GM18526 (cell line): Measurements from ENCODE around the gene NDUFA11.

Source experiments
- POLR2A ChIP-seq: IDR thresholded peaks from 3 replicates; pipeline ENCODE4 v1.6.1; 2011; ENCODE audit not compliant: insufficient read length; ENCODE audit errors: extremely low read depth

NDUFA11 gene

GRCh38 chr19:5918463-5919079 lies 15.0 kb upstream of the NDUFA11 start:
- TF ChIP-seq POLR2A = no peak

DNA sequence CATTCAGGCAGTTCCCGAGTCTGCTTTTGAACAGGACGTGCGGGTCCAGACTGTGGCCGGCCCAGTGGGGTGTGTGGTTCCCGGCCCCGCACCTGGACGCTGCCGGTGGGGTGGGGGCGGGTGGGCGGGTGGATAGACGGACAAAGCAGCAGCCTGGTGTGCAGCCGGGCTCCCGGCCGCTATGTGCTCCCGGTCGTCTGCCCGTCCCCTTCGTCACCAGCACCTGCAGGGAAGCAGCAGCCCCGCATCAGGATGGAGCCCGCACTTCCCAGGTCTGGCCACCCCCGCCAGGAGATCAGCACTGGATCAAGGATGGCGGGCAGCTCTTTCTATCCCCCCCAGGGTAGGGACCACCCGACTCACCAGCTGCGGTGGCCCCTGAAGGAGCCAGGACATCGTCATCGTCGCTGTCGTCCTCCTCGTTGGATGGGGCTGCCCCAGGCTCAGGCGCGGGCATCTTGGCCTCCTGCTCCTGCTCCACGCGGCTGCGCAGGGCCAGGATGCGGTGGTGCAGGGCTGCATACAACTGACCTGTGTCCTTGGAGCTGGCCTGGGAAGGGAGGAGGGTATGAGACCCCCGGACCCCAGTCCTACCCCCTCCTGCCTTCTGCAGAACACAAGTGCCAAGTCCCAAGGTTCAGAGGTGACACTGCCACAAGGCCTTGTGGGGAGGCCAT lies 14.0 kb upstream of the NDUFA11 start:
- no peak for TF ChIP-seq POLR2A

GRCh38 chr19:5916181-5916708 lies 12.7 kb upstream of the NDUFA11 start:
- no peak for TF ChIP-seq POLR2A

GRCh38 chr19:5915782-5916165 lies 12.2 kb upstream of the NDUFA11 start:
- TF ChIP-seq POLR2A = no peak

DNA sequence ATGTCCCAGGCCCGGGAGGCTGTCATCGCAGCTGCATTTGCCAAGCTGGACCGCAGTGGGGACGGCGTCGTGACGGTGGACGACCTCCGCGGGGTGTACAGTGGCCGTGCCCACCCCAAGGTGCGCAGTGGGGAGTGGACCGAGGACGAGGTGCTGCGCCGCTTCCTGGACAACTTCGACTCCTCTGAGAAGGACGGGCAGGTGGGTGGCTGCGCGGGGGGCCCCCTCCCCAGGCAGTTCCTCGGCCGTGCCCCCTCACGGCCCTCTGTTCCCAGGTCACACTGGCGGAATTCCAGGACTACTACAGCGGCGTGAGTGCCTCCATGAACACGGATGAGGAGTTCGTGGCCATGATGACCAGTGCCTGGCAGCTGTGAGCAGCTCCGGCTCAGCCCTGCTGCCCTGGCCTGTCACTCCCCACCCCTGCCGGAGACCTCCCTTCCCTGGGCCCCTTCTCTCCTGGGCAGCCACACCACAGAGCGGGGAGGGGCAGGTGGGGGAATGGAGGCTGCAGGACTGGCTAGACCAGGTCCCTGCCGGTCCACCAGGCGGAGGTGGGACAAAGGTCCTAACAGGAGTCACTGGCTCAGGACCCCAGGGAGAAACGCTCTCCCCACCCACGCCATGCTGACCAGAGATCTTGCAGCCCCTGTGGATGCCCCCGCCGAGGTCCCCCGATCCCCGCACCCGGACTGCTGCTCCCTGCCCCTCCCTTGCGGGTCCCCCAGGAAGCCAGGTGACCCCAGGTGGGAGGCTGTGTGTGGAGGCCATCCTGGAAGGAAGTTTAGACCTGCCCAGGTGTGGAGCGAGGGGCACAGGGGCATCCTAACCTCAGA lies 11.6 kb upstream of the NDUFA11 start:
- no peak for TF ChIP-seq POLR2A

- TF ChIP-seq POLR2A = no peak
These were observed 10.8 kb upstream of the NDUFA11 start for GRCh38 chr19:5914358-5914774.

DNA sequence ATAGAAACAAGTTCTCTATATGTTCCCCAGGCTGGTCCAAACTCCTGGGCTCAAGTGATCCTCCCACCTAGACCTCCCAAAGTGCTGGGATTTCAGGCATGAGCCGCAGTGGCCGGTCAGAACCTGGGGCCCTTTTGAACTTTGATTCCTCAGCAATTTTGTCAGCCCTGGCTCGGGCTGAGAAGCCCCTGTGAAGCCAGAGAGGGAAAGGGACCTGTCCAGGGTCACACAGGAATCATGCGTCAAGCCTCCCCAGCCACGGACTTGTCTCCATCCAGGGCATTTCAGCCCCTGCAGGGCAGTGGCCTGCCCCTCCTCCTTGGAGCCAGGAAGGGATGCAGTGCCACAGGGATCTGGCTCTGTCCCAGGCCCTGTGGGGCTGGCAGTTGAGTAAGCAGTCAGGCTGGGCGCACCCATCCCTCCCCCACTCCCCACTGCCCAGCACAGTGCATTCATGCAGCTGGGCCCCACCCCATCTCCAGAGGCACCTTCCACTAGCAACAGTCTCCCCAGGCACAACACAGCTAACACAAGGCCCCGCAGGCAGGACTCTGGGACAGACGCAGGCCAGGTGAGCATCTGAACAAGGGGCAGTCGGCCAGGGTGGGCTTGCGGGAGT lies 10.3 kb upstream of the NDUFA11 start, which contains the start of gene CAPS:
Gene CAPS, plus strand, starts transcription at position 516 of the 619 bp plus-strand sequence. CDS start 153 bp downstream, outside the sequence.
- TF ChIP-seq POLR2A = no peak

DNA sequence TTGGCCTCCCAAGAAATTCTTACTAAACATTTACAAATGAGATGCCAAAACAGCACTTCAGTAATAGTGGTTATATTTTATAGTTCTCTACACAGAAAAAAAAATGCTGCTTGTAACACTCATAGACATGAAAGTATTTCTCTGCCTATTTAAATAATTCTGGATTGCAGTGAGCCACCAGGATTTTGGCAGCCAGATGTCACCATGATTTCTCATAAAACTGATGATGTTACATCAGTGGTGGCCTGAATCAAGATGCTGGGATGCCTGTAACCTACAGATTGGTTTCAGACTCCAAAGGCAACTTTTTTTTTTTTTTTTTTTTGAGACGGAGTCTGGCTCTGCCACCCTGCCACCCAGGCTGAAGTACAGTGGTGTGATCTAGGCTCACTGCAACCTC lies 7.8 kb upstream of the NDUFA11 start:
- no peak for TF ChIP-seq POLR2A

- no peak for TF ChIP-seq POLR2A
These were observed 7.0 kb upstream of the NDUFA11 start for GRCh38 chr19:5910638-5910907.

DNA sequence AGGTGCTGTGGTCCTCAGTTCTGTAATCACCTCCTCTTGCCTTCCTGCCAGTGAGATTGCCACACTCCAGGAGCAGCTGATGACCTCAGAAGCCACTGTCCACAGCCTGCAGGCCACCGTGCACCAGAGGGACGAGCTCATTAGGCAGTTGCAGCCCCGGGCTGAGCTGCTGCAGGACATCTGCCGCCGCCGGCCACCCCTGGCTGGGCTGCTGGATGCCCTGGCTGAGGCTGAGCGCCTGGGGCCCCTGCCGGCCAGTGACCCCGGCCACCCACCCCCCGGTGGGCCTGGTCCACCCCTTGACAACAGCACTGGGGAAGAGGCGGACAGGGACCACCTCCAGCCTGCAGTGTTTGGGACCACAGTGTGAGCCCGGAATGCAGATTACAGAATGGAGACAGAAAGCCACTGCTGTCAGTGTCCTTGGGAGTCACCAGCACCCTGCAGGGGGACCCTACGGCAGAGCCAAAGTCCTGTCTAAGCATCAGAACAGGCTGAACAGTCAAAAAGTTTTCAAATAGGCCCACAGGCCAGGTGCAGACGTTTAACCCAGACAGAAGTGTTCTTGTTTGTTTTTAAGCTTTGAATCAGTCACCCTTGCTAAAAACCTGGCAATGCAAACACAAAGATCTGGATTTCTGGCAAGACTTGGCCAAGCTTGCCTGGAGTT lies 5.3 kb upstream of the NDUFA11 start:
- TF ChIP-seq POLR2A = no peak

GRCh38 chr19:5907241-5907640 lies 3.7 kb upstream of the NDUFA11 start:
- no peak for TF ChIP-seq POLR2A

DNA sequence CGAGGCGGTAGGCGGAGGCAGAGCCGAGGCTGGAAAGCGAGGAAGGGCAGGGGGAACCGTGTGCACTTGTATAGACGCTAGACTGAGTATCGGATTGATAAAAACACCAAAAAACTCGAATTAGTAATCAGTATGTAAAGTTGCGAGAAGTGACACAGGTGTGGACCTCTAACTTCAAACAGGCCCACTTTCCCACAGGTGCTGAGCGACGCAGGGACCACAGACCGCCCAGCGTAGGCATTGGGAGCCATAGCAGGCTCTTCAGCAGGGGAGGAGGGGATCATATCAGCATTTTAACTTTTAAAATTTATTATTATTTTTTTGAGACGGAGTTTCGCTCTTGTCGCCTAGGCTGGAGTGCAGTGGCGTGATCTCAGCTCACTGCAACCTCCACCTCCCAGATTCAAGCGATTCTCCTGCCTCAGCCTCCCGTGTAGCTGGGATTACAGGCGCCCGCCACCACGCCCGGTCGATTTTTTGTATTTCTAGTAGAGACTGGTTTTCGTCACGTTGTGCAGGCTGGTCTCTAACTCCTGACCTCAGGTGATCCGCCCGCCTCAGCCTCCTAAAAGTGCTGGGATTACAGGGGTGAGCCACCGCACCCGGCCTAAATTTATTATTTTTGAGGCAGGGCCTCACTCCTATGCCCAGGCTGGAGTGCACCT lies 1.7 kb upstream of the NDUFA11 start:
- TF ChIP-seq POLR2A = no peak

DNA sequence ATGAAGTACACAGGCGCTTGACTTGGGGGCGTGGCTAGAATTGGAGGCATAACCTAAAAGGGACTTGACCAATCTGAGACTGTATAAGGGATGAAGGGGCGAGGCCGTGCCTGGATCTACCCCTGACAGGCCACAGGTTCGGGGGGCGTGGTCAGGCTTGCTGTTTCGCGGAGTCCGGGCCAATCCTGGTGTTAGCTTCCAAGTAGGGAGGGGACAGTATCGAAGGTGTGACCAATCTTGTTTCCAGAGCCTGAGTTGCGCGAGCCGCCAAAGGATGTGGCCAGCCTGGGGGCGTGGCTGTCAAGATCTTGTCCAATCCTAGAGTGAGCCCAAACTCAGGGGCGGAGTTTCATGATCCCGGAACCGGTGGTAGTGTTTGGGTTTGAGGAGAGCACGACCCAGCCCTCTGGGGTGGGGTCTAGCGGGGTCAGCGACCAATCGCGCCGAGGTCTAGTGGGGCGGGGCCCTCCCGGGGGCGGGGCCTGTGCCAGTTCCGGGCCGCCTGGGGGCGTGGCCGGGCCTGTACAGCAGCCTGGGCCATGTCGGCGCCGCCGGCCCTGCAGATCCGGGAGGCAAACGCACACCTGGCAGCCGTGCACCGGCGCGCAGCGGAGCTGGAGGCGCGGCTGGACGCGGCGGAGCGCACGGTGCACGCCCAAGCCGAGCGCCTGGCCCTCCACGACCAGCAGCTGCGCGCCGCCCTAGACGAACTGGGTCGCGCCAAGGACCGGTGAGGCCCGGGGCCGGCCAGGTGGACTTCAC lies 943 bp upstream of the NDUFA11 start, which contains the start of gene VMAC:
Gene VMAC, plus strand, starts transcription at position 521 of the 762 bp plus-strand sequence. Its CDS starts 19 bp downstream, at position 540.
- TF ChIP-seq POLR2A = peak; percentile 66
